Astrocyte of the spinal cord (primary cell): ENCODE measurements around the gene BDH1.

ENCODE experiments used
- DNase-seq: peaks from one replicate; pipeline ENCODE4 v3.0.0; 2011; ENCODE audit warnings: low read depth, low spot score
- H3K4me3 ChIP-seq: 2 replicates; pipeline ENCODE4 v1.5.1; 2011; ENCODE audit warnings: low read depth, mild to moderate bottlenecking, low read length, moderate library complexity
- in situ Hi-C: cut with HindIII; loops from 2 replicates; pipeline ENCODE4 v1.10.0; 2017; ENCODE audit warnings: low sequenced_read_pairs
- TF ChIP-seq, protein P1 (sequence below): IDR thresholded peaks from 2 replicates; pipeline ENCODE4 v1.5.1; 2012; ENCODE audit warnings: low read depth, mild to moderate bottlenecking, low read length, inconsistent platforms

The BDH1 gene

DNA sequence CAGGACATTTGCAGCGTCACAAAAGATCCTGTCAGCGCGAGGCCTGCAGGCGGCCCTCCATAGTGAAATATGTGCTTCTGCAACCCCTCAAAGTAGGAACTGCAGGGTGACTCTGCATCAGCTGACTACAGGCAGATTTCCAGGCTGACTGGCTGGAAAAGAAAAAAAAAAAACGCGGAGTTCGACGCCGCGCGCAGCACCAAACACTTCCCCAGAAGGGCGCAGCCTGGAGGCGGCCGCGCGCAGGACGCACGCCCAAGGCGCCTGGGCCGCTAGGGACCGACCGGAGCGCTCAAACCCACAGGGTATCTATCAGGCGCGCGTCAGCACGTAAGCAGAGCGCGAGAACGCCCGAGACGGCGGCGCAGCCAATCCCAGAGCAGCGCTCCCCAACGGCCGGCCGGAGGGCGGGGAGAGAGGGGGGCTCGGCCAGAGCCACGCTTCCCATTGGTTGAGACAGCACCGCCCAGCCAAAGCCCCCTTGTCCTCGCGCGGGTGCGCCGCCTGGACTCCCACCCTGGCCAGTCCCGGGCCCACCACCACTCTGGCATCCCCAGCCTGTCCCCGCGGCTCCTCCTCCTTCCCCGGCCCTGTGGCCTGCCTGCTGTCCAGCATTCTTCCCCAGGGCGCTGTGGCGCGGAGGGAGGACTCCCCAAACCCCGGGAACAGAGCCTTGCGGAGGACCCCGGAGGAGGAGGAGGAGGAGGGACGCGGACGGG lies 1.0 kb downstream of the BDH1 start:
- in situ Hi-C loops: no loop called here
- peak overlapping the region; percentile 58 for H3K4me3 ChIP-seq
- TF ChIP-seq, protein P1, sequence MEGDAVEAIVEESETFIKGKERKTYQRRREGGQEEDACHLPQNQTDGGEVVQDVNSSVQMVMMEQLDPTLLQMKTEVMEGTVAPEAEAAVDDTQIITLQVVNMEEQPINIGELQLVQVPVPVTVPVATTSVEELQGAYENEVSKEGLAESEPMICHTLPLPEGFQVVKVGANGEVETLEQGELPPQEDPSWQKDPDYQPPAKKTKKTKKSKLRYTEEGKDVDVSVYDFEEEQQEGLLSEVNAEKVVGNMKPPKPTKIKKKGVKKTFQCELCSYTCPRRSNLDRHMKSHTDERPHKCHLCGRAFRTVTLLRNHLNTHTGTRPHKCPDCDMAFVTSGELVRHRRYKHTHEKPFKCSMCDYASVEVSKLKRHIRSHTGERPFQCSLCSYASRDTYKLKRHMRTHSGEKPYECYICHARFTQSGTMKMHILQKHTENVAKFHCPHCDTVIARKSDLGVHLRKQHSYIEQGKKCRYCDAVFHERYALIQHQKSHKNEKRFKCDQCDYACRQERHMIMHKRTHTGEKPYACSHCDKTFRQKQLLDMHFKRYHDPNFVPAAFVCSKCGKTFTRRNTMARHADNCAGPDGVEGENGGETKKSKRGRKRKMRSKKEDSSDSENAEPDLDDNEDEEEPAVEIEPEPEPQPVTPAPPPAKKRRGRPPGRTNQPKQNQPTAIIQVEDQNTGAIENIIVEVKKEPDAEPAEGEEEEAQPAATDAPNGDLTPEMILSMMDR: peak; percentile 59
- peak; percentile 98 for DNase-seq

DNA sequence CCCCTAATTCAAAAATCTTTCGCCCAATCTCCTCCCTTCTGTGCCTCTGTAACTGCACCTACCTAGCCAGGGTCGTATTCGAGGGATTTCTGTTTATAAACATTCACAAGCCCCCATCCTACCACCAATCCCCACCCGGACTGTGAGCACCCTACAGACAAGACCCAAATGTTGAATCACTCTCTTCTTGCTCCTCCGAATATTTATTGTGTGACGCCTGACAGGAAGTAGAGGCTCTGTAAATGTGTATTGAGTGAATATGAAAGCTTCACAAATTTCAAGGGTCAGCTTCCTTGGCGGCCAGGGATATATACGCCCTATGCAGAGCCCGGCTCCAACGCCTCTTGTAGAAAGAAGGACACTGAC lies 1.6 kb downstream of the BDH1 start:
- in situ Hi-C loops: no loop called here
- TF ChIP-seq, protein P1: no peak
- H3K4me3 ChIP-seq: peak overlapping the region; percentile 58
- DNase-seq: no peak

DNA sequence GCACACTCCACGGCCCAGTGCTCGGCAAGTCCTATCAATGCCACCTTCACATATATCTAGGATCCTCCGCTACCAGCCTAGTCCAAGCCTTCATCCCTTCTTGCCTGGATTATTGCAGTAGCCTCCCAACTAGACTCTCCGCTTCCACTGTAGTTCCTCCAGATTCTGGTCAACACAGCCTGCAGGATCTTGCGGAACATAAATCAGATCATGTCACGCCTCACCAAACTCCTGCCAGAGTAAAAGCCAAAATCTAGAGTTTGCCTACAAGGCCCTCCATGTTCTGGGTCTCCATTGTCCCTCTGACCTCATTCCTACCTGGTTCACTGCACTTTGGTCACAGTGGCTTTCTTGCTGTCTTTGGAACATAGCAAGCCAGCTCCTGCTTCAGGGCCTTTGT lies 3.6 kb downstream of the BDH1 start:
- DNase-seq: no peak
- H3K4me3 ChIP-seq: no peak overlapping the region
- TF ChIP-seq, protein P1: no peak
- in situ Hi-C loops: no loop called here

DNA sequence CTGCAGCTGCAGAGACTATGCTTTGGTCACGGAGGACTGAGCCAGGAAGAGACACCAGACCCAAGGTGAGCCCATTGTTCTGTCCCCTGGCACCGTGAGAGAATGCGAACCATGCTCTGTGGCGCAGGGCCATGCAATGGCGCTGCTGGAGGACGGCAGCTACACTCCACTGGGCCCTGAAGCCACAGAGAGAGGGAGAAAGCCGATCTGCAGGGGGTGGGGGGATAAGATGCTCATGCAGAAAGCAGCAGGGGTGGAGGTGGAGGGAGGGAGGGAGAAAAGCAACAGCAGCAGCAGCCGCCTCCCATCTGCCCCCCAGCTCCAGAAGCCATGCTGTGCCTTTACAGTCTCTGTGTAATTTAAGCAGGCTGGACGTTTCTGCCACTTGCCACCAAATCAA lies 5.3 kb downstream of the BDH1 start:
- TF ChIP-seq, protein P1: no peak
- H3K4me3 ChIP-seq: no peak overlapping the region
- in situ Hi-C loops: no loop called here
- DNase-seq: no peak

DNA sequence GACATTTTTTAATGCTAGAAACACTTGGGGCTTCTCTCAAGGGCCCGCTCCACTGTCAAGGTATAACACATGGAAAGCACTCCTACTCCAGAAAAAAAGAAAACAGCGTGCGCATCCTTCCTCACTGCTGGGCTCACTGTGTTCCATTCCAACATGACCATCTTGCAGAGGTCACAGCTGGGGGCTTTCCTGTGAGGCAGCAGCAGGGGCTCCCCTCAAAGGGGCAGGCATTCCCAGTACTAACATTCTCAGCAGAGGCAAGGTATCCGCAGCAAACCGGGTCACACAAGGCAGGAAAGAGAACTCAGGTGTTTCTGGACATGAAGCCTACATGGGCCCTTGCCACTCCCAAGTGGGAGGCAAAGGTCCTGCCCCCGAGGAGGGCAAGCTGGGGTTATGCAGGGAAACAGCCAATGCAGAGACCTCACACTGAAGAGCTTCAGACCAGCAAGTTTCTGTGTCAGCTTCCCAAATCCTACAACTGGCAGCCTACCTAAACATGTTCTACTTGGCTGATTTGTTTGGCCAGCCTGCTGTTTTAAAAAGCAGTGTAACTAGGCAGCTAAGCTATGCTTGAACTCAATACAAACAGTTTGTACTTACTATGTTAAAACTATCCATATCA lies 6.4 kb downstream of the BDH1 start:
- TF ChIP-seq, protein P1: no peak
- no peak overlapping the region for H3K4me3 ChIP-seq
- no peak for DNase-seq
- in situ Hi-C loops: no loop called here

DNA sequence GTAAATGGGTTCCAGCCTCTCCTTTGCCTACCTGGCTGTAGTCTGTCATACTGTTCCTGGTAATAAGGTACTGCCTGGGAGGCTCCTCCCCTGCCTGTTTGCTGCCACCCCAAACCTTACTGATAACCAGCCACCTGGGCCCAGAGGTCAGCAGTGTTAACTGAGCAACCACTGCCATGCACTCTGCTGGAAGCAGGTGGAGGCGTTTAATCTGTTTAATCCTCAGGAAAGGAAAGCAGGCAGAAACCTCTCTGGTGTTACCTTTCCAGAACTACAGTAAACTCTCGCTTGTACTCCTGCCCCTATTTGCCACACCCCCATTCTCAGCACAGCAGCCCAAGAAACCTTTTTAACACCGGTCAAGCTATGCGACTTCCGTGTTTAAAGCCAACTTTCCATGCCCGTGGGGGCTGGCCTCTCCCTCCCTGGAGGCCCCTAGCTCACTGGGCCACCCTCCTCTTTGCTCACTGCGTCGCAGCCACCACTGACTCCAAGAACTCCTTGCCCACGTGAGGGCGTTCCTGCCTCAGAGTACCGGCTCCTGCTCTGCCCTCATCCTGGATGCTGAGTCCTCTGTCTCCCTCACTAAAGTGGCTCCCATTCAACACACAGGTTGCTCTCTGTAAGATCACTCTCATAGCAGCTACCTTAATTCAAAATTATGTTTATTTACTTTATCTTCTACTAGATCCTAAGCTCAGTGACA lies 8.3 kb downstream of the BDH1 start:
- no peak overlapping the region for H3K4me3 ChIP-seq
- TF ChIP-seq, protein P1: no peak
- in situ Hi-C loops: no loop called here
- no peak for DNase-seq
